HG02970 (cell line): ENCODE results near the gene FXYD6.

Source experiments
- ATAC-seq: cut with Tn5 transposase; IDR thresholded peaks from one replicate; pipeline ENCODE4 v1.9.1; 2021; ENCODE audit warnings: mild to moderate bottlenecking, moderate library complexity, moderate number of reproducible peaks; ENCODE audit not compliant: unreplicated experiment, low FRiP score

FXYD6 gene

GRCh38 chr11:117888139-117888566 lies 11.7 kb upstream of the FXYD6 start:
- no peak for ATAC-seq

GRCh38 chr11:117887431-117888138 lies 11.1 kb upstream of the FXYD6 start:
- ATAC-seq, result no peak

GRCh38 chr11:117885777-117886176 lies 9.3 kb upstream of the FXYD6 start:
- ATAC-seq, result no peak

- ATAC-seq, result no peak
Measured at GRCh38 chr11:117884994-117885393, 8.5 kb upstream of the FXYD6 start.

GRCh38 chr11:117883063-117883462 lies 6.6 kb upstream of the FXYD6 start:
- no peak for ATAC-seq

GRCh38 chr11:117882311-117882905 lies 6.0 kb upstream of the FXYD6 start:
- no peak for ATAC-seq

GRCh38 chr11:117881217-117881616 lies 4.8 kb upstream of the FXYD6 start:
- no peak for ATAC-seq

- ATAC-seq, result no peak
Measured at GRCh38 chr11:117879516-117880480, 3.3 kb upstream of the FXYD6 start.

GRCh38 chr11:117878939-117879475 lies 2.5 kb upstream of the FXYD6 start:
- ATAC-seq, result no peak

GRCh38 chr11:117878314-117878938 lies 2.0 kb upstream of the FXYD6 start:
- no peak for ATAC-seq

GRCh38 chr11:117877120-117877784 lies 794 bp upstream of the FXYD6 start:
- ATAC-seq, result no peak

- no peak for ATAC-seq
Measured at GRCh38 chr11:117876059-117876340, 458 bp downstream of the FXYD6 start.

GRCh38 chr11:117875382-117876058 lies 938 bp downstream of the FXYD6 start:
- no peak for ATAC-seq

GRCh38 chr11:117874910-117875381 lies 1.5 kb downstream of the FXYD6 start:
- ATAC-seq, result no peak

- ATAC-seq, result no peak
Measured at GRCh38 chr11:117874253-117874909, 2.1 kb downstream of the FXYD6 start.

GRCh38 chr11:117873828-117874125 lies 2.7 kb downstream of the FXYD6 start:
- ATAC-seq, result no peak

- ATAC-seq, result no peak
Measured at GRCh38 chr11:117872975-117873827, 3.3 kb downstream of the FXYD6 start.

- no peak for ATAC-seq
Measured at GRCh38 chr11:117872420-117872961, 4.0 kb downstream of the FXYD6 start.
